Thoracic aorta (tissue), 2 donors: ENCODE results near the gene NFKBIE. TPM values are rescaled to one million over a fixed set of nuclear protein-coding genes. Genes with fewer than 3 reads are reported as not detected.
A peak's percentile ranks its signal among the peaks of the same experiment; 100 is the strongest.

Source experiments
- ATAC-seq: fragments of 150-250 bp; one replicate; pipeline ENCODE4 v1.8.0; 2017; ENCODE audit warnings: low read depth; ENCODE audit not compliant: insufficient number of reproducible peaks, low FRiP score
- DNase-seq: peaks from one replicate; pipeline ENCODE4 v3.0.0-alpha.2; 2020; ENCODE audit warnings: low spot score
- H3K27ac ChIP-seq, 2 donors: fragments of 200-600 bp; sonication (generic); 1 replicate in 1 of 2; 2 replicates in 1 of 2; pipeline ENCODE4 v1.5.1; 2016; ENCODE audit warnings: mild to moderate bottlenecking in 2 of 2, moderate library complexity in 2 of 2
- H3K27me3 ChIP-seq: fragments of 200-600 bp; sonication (generic); replicated peaks from 2 replicates; pipeline ENCODE4 v1.6.0; 2016; ENCODE audit warnings: mild to moderate bottlenecking; ENCODE audit not compliant: insufficient read depth
- H3K36me3 ChIP-seq: fragments of 200-600 bp; sonication (generic); one replicate; pipeline ENCODE4 v1.5.1; 2016
- H3K4me1 ChIP-seq, 2 donors: fragments of 200-600 bp; sonication (generic); 1 replicate in 1 of 2; 2 replicates in 1 of 2; pipeline versions ENCODE4 v1.5.1 to v1.6.0; 2016; ENCODE audit warnings: low read depth in 2 of 2, mild to moderate bottlenecking in 1 of 2; ENCODE audit not compliant: control insufficient read depth in 1 of 2
- H3K4me3 ChIP-seq: fragments of 200-600 bp; sonication (generic); 2 replicates; pipeline ENCODE4 v1.5.1; 2016; ENCODE audit warnings: mild to moderate bottlenecking
- H3K9me3 ChIP-seq: fragments of 200-600 bp; sonication (generic); 2 replicates; pipeline ENCODE4 v1.5.1; 2016
- total RNA-seq, 2 donors: library from RNA; depleted of rRNA; stranded (reverse); fragments of >200 nt; gene quantifications; one replicate each; pipeline versions ENCODE4 v1.1.0 to v1.2.3, GENCODE V29; 2016
- TF ChIP-seq, protein P1 (sequence below): fragments of 200-600 bp; sonication (generic); IDR thresholded peaks from one replicate; pipeline ENCODE4 v1.5.1; 2019; ENCODE audit warnings: antibody characterized with exemption

The NFKBIE gene
- total RNA-seq, 2 donors from 2014 or later = 5.5 to 10.6 TPM

GRCh38 chr6:44271406-44271723 lies 6.0 kb upstream of the NFKBIE start:
- TF ChIP-seq, protein P1, sequence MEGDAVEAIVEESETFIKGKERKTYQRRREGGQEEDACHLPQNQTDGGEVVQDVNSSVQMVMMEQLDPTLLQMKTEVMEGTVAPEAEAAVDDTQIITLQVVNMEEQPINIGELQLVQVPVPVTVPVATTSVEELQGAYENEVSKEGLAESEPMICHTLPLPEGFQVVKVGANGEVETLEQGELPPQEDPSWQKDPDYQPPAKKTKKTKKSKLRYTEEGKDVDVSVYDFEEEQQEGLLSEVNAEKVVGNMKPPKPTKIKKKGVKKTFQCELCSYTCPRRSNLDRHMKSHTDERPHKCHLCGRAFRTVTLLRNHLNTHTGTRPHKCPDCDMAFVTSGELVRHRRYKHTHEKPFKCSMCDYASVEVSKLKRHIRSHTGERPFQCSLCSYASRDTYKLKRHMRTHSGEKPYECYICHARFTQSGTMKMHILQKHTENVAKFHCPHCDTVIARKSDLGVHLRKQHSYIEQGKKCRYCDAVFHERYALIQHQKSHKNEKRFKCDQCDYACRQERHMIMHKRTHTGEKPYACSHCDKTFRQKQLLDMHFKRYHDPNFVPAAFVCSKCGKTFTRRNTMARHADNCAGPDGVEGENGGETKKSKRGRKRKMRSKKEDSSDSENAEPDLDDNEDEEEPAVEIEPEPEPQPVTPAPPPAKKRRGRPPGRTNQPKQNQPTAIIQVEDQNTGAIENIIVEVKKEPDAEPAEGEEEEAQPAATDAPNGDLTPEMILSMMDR = no peak
- H3K9me3 ChIP-seq = no peaks in the 10 kb centered on the region
- H3K4me3 ChIP-seq = no peak overlapping the region
- H3K27ac ChIP-seq = no peak overlapping the region
- H3K4me1 ChIP-seq = peaks cover 0 to 13% of the 10 kb centered on the region in 2 donors
- H3K27me3 ChIP-seq = peaks cover 4% of the 10 kb centered on the region
- ATAC-seq (no peak), DNase-seq (no peak)
- H3K36me3 ChIP-seq = no peaks in the 10 kb centered on the region

GRCh38 chr6:44270526-44271405 lies 5.4 kb upstream of the NFKBIE start:
- H3K9me3 ChIP-seq = no peaks in the 10 kb centered on the region
- no peaks in the 10 kb centered on the region for H3K36me3 ChIP-seq
- H3K27me3 ChIP-seq = peaks cover 4% of the 10 kb centered on the region
- TF ChIP-seq, protein P1 = no peak
- DNase-seq (no peak), ATAC-seq (no peak)
- peaks cover 0 to 8% of the 10 kb centered on the region in 2 donors for H3K4me1 ChIP-seq
- peak overlapping the region; percentile 55 for H3K4me3 ChIP-seq
- no peak overlapping the region for H3K27ac ChIP-seq

- TF ChIP-seq, protein P1 = no peak
- Histone ChIP-seq H3K4me3 (peak within 1 kb of the TSS; percentile 55), H3K27me3 (peaks cover 4% of the 10 kb centered on the region), H3K9me3 (no peaks in the 10 kb centered on the region), H3K27ac (no peak within 1 kb of the TSS), H3K36me3 (no peaks in the 10 kb centered on the region), H3K4me1 (peaks cover 0 to 4% of the 10 kb centered on the region in 2 donors)
- ATAC-seq = no peak
- DNase-seq = no peak
These were observed 4.7 kb upstream of the NFKBIE start, which contains the start of gene TMEM151B for GRCh38 chr6:44269921-44270525. Gene TMEM151B (plus strand): TSS chr6:44270450. CDS start chr6:44270743, 293 bp downstream.

- DNase-seq = no peak
- Histone ChIP-seq H3K27ac (no peak overlapping the region), H3K4me1 (peaks cover 5 to 9% of the 10 kb centered on the region in 2 donors), H3K36me3 (no peaks in the 10 kb centered on the region), H3K9me3 (no peaks in the 10 kb centered on the region), H3K4me3 (no peak overlapping the region), H3K27me3 (peaks cover 4% of the 10 kb centered on the region)
- ATAC-seq = no peak
- TF ChIP-seq, protein P1 = no peak
These were observed 4.0 kb upstream of the NFKBIE start for GRCh38 chr6:44269178-44269920.

- no peak overlapping the region for H3K27ac ChIP-seq
- DNase-seq (no peak), ATAC-seq (no peak)
- peaks cover 15 to 21% of the 10 kb centered on the region in 2 donors for H3K4me1 ChIP-seq
- H3K9me3 ChIP-seq = no peaks in the 10 kb centered on the region
- no peak overlapping the region for H3K4me3 ChIP-seq
- H3K27me3 ChIP-seq = peaks cover 4% of the 10 kb centered on the region
- no peaks in the 10 kb centered on the region for H3K36me3 ChIP-seq
- TF ChIP-seq, protein P1 = peak; percentile 90
These were observed 2.8 kb upstream of the NFKBIE start for GRCh38 chr6:44268095-44268628.
